ENCODE data around the gene BAZ2B. TPM values are rescaled to one million over a fixed set of nuclear protein-coding genes. Genes with fewer than 3 reads are reported as not detected.

Gene BAZ2B
- total and polyA plus RNA-seq, 9 of the 15 experiments (the other 6 are each of a cell fraction or from before 2014, with no cell fraction given): 7.5 to 38.6 (median 19.8) TPM

- ChIA-PET CTCF (ENCODE audit: low intra/inter-chr PET ratio) (interaction anchor here (0.5 kb wide), 1 partner anchor 372 kb away, joined by 3 read pairs; no protein-coding TSS in a partner anchor), POLR2A (interaction anchor here (0.6 to 1.0 kb wide), 3 partner anchors 10 to 23 kb away, joined by 3 read pairs; no protein-coding TSS in a partner anchor)
- TF ChIP-seq PHF8 (IDR thresholded peaks at IDR 0.05; ENCODE audit: borderline replicate concordance, low read length) (no peak), ZNF766 (CRISPR knock-in tag; conservative IDR thresholded peaks at IDR 0.05) (no peak), FOXA3 (CRISPR knock-in tag; conservative IDR thresholded peaks at IDR 0.05 in 1 of 2, IDR thresholded peaks at IDR 0.05 in 1 of 2) (no peak), SMARCC2 (IDR thresholded peaks at IDR 0.05; ENCODE audit: low read depth) (no peak), RBM39 (optimal IDR thresholded peaks at IDR 0.05; ENCODE audit: low read depth, low read length) (no peak), ELK1 (CRISPR knock-in tag; IDR thresholded peaks at IDR 0.05) (no peak), SMAD2 (IDR thresholded peaks at IDR 0.05; ENCODE audit: low read depth, low read length) (no peak), ZNF175 (CRISPR knock-in tag; IDR thresholded peaks at IDR 0.05; ENCODE audit: low read depth) (no peak), ZNF311 (CRISPR knock-in tag; IDR thresholded peaks at IDR 0.05) (no peak)
- TF ChIP-seq, protein P1, sequence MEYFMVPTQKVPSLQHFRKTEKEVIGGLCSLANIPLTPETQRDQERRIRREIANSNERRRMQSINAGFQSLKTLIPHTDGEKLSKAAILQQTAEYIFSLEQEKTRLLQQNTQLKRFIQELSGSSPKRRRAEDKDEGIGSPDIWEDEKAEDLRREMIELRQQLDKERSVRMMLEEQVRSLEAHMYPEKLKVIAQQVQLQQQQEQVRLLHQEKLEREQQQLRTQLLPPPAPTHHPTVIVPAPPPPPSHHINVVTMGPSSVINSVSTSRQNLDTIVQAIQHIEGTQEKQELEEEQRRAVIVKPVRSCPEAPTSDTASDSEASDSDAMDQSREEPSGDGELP (CRISPR knock-in tag; IDR thresholded peaks at IDR 0.05; ENCODE audit: borderline replicate concordance): no peak
- TF ChIP-seq, protein P2, sequence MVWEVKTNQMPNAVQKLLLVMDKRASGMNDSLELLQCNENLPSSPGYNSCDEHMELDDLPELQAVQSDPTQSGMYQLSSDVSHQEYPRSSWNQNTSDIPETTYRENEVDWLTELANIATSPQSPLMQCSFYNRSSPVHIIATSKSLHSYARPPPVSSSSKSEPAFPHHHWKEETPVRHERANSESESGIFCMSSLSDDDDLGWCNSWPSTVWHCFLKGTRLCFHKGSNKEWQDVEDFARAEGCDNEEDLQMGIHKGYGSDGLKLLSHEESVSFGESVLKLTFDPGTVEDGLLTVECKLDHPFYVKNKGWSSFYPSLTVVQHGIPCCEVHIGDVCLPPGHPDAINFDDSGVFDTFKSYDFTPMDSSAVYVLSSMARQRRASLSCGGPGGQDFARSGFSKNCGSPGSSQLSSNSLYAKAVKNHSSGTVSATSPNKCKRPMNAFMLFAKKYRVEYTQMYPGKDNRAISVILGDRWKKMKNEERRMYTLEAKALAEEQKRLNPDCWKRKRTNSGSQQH (CRISPR knock-in tag; IDR thresholded peaks at IDR 0.05): no peak
- TF ChIP-seq, protein P3, sequence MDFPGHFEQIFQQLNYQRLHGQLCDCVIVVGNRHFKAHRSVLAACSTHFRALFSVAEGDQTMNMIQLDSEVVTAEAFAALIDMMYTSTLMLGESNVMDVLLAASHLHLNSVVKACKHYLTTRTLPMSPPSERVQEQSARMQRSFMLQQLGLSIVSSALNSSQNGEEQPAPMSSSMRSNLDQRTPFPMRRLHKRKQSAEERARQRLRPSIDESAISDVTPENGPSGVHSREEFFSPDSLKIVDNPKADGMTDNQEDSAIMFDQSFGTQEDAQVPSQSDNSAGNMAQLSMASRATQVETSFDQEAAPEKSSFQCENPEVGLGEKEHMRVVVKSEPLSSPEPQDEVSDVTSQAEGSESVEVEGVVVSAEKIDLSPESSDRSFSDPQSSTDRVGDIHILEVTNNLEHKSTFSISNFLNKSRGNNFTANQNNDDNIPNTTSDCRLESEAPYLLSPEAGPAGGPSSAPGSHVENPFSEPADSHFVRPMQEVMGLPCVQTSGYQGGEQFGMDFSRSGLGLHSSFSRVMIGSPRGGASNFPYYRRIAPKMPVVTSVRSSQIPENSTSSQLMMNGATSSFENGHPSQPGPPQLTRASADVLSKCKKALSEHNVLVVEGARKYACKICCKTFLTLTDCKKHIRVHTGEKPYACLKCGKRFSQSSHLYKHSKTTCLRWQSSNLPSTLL (IDR thresholded peaks at IDR 0.05): no peak
- TF ChIP-seq, protein P4, sequence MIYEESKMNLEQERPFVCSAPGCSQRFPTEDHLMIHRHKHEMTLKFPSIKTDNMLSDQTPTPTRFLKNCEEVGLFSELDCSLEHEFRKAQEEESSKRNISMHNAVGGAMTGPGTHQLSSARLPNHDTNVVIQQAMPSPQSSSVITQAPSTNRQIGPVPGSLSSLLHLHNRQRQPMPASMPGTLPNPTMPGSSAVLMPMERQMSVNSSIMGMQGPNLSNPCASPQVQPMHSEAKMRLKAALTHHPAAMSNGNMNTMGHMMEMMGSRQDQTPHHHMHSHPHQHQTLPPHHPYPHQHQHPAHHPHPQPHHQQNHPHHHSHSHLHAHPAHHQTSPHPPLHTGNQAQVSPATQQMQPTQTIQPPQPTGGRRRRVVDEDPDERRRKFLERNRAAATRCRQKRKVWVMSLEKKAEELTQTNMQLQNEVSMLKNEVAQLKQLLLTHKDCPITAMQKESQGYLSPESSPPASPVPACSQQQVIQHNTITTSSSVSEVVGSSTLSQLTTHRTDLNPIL (CRISPR knock-in tag; IDR thresholded peaks at IDR 0.05): no peak
- H3K79me2 ChIP-seq (ENCODE audit: control insufficient read depth, insufficient read depth, low read length): no peaks in the 10 kb centered on the region
- H3K9me3 ChIP-seq (replicated peaks; ENCODE audit: control insufficient read depth, insufficient read depth, low read depth, low read length): no peaks in the 10 kb centered on the region
- H3K9me1 ChIP-seq (ENCODE audit: control insufficient read depth, insufficient read depth, low read length): no peaks in the 10 kb centered on the region
- no peaks in the 10 kb centered on the region for H3K27me3 ChIP-seq (ENCODE audit: control insufficient read depth in 2 of 2, insufficient read depth in 2 of 2, low read length in 2 of 2)
- no peak overlapping the region for H2AFZ ChIP-seq (ENCODE audit: low read depth, low read length)
- no peaks in the 10 kb centered on the region for H4K20me1 ChIP-seq (replicated peaks; ENCODE audit: control insufficient read depth, insufficient read depth, low read length)
- no TSS peak for BruUV-seq (replicated peaks)
- H3K36me3 ChIP-seq (ENCODE audit: control insufficient read depth, insufficient read depth, low read length): no peaks in the 10 kb centered on the region
- no peak overlapping the region for H3K9ac ChIP-seq (ENCODE audit: insufficient read depth in 1 of 2, low read depth in 2 of 2, low read length in 2 of 2)
- H3K4me2 ChIP-seq (ENCODE audit: insufficient read depth, low read length): no peak overlapping the region
- H3K4me1 ChIP-seq (replicated peaks in 1 of 2; ENCODE audit: control insufficient read depth in 2 of 2, insufficient read depth in 2 of 2, low read length in 2 of 2): peaks cover 0 to 4% of the 10 kb centered on the region in 2 experiments; a peak in 1 of 5 replicates
- intact Hi-C loops (cut with micrococcal nuclease): no loop called here
- no peak overlapping the region for H3K4me3 ChIP-seq
- FAIRE-seq (no peak), ATAC-seq (no peak; the same call in 2 of the 3 replicates), DNase-seq (ENCODE audit: extremely low read depth in 1 of 4, low spot score in 3 of 4) (no peak)
- WGBS (ENCODE audit: insufficient coverage, low coverage, missing lambda C conversion rate): 59% methylated on average over 2 of the region's 2 CpGs
- in situ Hi-C loops (cut with MboI): no loop called here
- H3K27ac ChIP-seq (ENCODE audit: extremely low read depth, low read depth, low read length): no peak overlapping the region
These were observed 254.3 kb downstream of the BAZ2B start for GRCh38 chr2:159362094-159362493.

Data from K562 (cell line).